ENCODE data around the gene NDUFS1. TPM values are rescaled to one million over a fixed set of nuclear protein-coding genes. Genes with fewer than 3 reads are reported as not detected.

The NDUFS1 gene
- total and polyA plus RNA-seq, 9 donors: 17.3 to 86.7 (median 58.3) TPM

DNA sequence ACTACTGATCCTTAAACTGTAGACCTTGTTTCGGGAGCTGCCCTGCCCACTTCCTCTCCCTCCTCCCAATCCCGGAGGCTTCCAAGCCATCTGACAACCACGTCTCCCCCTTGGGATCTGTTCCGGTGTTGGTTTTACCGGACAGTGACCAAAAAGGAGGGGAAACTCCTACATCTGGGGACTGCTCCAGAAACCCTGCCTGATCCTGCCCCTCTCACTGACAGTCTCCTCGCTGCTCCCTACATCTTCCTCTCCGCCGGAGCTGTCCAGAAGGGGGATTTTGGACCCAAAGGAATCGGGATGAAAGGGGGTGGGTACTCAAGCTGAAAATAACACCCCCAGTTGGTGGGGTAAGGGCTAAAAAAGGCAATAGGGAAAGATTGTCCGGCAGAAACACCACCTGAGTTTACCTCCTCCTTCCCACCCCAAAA is 74.8 kb downstream of the NDUFS1 start:
- H3K27me3 ChIP-seq: no peaks in the 10 kb centered on the region
- peaks cover 4% of the 10 kb centered on the region for H3K4me1 ChIP-seq (ENCODE audit: insufficient read depth)
- no peaks in the 10 kb centered on the region for H3K9me3 ChIP-seq
- DNase-seq: peak; percentile 62 to 77 (median 71)
- no peaks in the 10 kb centered on the region for H3K36me3 ChIP-seq
- peak overlapping the region; percentile 52 for H3K4me3 ChIP-seq
- intact Hi-C loops (cut with DNase I): no loop called here
- H3K27ac ChIP-seq: peak overlapping the region; percentile 100
- peak; percentile 66 for TF ChIP-seq POLR2A (IDR thresholded peaks at IDR 0.05)
- no peak for TF ChIP-seq CTCF (IDR thresholded peaks at IDR 0.05)
- 0% methylated on average over 10 of the region's 10 CpGs for WGBS, 3 donors

- TF ChIP-seq POLR2A (IDR thresholded peaks at IDR 0.05) (no peak), CTCF (IDR thresholded peaks at IDR 0.05) (no peak), EP300 (IDR thresholded peaks at IDR 0.05) (no peak)
- WGBS, 3 donors: 8 to 11% (median 11%) methylated on average over 14 of the region's 14 CpGs
These were observed 75.4 kb downstream of the NDUFS1 start for GRCh38 chr2:206083602-206084438.

GRCh38 chr2:206082298-206082843 is 76.9 kb downstream of the NDUFS1 start:
- no peak for TF ChIP-seq EP300 (IDR thresholded peaks at IDR 0.05)
- TF ChIP-seq CTCF (IDR thresholded peaks at IDR 0.05): no peak
- TF ChIP-seq POLR2A (IDR thresholded peaks at IDR 0.05): no peak
- WGBS, 3 donors: 95 to 97% (median 97%) methylated on average over 4 of the region's 4 CpGs
- no peak overlapping the region for H3K27ac ChIP-seq
- H3K4me1 ChIP-seq (ENCODE audit: insufficient read depth): peaks cover 7% of the 10 kb centered on the region
- no peak overlapping the region for H3K4me3 ChIP-seq
- DNase-seq: no peak
- H3K27me3 ChIP-seq: no peaks in the 10 kb centered on the region
- intact Hi-C loops (cut with DNase I): no loop called here
- no peaks in the 10 kb centered on the region for H3K36me3 ChIP-seq
- no peaks in the 10 kb centered on the region for H3K9me3 ChIP-seq

More at GRCh38 chr2:206083602-206084438, 75.4 kb downstream of the NDUFS1 start:
- peaks cover 4% of the 10 kb centered on the region for H3K4me1 ChIP-seq (ENCODE audit: insufficient read depth)
- DNase-seq: no peak
- intact Hi-C loops (cut with DNase I): no loop called here
- H3K27ac ChIP-seq: peak overlapping the region in 1 of 2 donors; percentile 100
- H3K4me3 ChIP-seq: peak overlapping the region; percentile 52
- H3K27me3 ChIP-seq: no peaks in the 10 kb centered on the region
- no peaks in the 10 kb centered on the region for H3K9me3 ChIP-seq
- H3K36me3 ChIP-seq: no peaks in the 10 kb centered on the region

- H3K4me1 ChIP-seq (ENCODE audit: insufficient read depth): peaks cover 7% of the 10 kb centered on the region
These were observed 78.3 kb downstream of the NDUFS1 start for GRCh38 chr2:206080927-206081326.

More at GRCh38 chr2:206080927-206081326, 78.3 kb downstream of the NDUFS1 start:
- intact Hi-C loops (cut with DNase I): no loop called here
- no peaks in the 10 kb centered on the region for H3K27me3 ChIP-seq
- H3K27ac ChIP-seq: no peak overlapping the region
- no peaks in the 10 kb centered on the region for H3K9me3 ChIP-seq
- TF ChIP-seq EP300 (IDR thresholded peaks at IDR 0.05): no peak
- no peak for TF ChIP-seq CTCF (IDR thresholded peaks at IDR 0.05)
- no peak for TF ChIP-seq POLR2A (IDR thresholded peaks at IDR 0.05)
- DNase-seq: no peak
- H3K36me3 ChIP-seq: no peaks in the 10 kb centered on the region
- H3K4me3 ChIP-seq: no peak overlapping the region
- 80 to 87% (median 86%) methylated on average over 4 of the region's 4 CpGs for WGBS, 3 donors

Data from ovary (tissue), 9 donors.